Activated T-helper 9 cell treated with anti-CD3 and anti-CD28 coated beads, Interleukin-2, amount 50 U/mL, for 16 hours (primary cell): ENCODE results near the gene OPHN1.

Source experiments
- DNase-seq: peaks from one replicate; pipeline ENCODE4 v3.0.0-alpha.2; 2020; ENCODE audit warnings: low read depth

OPHN1 gene

GRCh38 chrX:68249401-68249831, 183.9 kb downstream of the OPHN1 start:
- no peak for DNase-seq

DNA sequence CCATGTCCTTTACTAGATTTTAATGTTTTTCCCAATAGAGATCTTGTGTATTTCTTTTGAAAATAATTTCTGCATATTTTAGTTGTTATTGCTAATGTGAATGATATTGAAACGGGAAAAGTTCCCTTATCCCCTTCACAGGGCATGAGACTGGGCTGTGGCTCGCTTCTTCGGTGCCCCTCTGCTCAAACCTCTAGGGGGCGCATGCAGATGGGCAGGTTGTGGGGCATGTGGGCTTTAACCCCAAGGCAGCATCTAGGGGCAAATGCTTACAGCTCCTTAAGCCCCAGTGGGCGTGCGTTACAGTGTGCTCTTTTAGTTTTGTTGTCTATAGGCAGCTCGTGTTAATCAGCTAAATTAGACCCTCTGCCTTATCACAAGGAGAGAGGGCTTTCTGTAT, 194.7 kb downstream of the OPHN1 start:
- DNase-seq, result no peak

DNA sequence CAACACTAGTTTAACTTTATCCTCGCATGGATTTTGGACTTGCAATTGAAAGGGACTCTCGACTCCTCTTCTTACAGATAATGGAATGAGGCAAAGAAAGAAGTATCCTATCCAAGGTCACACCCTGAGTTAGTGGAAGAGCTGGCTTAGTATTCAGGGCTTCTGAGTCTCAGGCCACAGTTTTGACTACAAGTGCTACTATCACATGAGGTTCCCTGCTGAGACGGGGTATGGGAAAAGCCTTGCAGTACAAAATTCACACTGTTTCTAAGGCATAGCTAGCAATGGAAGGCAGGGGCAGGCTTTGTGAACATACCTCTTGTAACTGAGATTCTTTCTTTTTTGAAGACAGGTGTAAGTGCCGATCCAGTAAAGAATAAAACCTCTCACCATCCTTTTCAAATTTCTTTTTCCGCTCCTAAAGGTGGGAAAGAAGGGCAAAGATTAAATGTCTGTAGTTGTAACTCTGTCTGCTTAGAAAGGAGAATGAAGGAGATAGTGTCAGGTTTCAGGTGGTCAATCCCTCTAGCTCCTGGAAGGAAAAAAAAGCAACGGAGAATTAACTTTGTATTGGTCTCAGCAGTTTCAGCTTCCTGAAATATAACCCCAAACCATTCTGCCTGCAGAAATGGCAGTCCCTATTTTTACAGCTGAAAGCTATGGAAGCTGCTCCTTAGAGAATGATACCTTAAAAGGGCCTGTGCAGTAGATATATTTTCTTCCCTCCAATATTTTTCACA, 199.0 kb downstream of the OPHN1 start:
- DNase-seq, result no peak

DNA sequence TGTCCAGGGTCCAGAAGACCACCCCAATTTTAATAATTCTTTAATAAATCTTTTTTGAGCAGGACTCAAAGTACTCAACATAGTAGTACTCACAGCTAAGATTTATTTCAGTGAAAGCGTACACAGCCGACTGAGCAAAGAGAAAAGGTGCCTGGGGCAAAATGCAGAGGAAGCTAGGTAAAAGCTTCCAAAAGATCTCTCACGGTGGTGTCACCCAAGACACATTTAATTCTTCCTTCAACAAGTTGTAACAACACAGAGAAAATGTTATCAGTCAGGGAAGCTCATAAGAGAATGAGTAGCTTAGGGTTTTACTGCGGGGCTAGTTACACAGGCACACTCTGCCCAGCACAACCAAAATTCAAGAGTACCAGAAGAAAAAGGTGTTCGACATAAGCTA, 201.1 kb downstream of the OPHN1 start:
- no peak for DNase-seq

- no peak for DNase-seq
These were observed 224.3 kb downstream of the OPHN1 start for GRCh38 chrX:68209008-68209407.

DNA sequence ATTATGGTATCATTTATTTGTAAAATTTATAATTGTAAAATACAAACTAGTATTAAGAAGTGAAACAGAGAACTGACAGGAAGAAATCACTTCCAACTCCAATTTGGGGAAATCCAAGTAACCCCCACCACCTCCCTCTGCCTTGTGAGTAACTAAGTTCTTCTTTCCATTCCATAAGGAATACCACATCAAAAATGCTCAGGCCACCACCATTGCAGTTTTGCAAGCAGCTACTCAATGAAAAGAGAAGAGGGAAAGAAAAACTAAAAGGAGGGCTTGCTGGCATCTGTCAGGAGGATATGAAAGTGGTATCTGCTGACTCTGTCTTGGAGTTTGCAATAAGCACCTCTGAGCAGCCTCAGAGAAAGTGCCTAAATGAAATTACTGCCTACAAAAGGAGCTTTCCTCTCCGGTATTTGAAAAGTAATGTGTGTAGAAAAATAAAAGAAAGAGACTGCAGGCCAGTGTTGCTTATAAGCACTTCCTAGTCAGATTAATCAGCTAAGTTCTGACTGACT, 228.7 kb downstream of the OPHN1 start:
- DNase-seq, result no peak

GRCh38 chrX:68203646-68204045, 229.6 kb downstream of the OPHN1 start:
- no peak for DNase-seq

GRCh38 chrX:68203211-68203610, 230.1 kb downstream of the OPHN1 start:
- no peak for DNase-seq

GRCh38 chrX:68199062-68199848, 234.0 kb downstream of the OPHN1 start:
- DNase-seq, result no peak

DNA sequence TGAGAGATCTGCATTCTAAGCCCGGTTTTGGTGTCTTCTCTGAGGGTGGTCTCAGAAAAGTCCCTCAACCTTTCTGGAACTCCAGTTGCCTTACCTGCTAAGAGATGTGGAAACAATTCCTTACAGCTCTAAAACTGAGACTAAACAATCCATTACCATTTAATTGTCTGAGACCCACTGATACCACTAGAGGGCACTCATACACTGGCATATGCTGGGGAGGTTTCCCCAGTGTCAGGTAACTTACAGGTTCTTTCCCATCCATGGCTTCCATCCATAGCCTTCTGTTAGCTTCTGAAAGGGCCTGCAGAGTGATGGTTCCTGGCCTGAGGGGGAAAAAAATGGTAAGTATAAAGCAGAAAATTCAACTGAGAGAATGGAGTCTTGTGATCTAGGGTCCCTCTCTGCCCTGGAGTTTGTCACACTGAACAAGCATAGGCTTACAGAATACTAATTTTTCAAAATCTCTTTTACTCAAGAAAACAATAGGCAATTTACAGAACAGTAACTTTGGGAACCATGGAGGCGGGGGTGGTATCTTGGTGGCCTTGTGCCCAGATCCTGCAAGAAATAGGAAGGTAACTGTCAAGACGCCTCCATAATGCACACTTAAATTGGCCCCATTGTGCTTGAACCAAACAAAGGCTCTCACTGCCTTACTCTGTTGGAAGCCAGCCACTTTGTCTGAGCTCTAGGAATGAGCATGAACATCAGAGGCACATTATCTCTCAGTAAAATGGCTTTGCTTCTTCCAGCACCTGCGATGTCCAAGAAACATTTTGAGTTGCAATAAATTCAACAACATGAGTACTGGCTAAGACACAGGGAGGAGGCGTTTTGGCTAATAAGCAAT, 236.1 kb downstream of the OPHN1 start:
- DNase-seq, result no peak

GRCh38 chrX:68195561-68195960, 237.7 kb downstream of the OPHN1 start:
- DNase-seq, result no peak

DNA sequence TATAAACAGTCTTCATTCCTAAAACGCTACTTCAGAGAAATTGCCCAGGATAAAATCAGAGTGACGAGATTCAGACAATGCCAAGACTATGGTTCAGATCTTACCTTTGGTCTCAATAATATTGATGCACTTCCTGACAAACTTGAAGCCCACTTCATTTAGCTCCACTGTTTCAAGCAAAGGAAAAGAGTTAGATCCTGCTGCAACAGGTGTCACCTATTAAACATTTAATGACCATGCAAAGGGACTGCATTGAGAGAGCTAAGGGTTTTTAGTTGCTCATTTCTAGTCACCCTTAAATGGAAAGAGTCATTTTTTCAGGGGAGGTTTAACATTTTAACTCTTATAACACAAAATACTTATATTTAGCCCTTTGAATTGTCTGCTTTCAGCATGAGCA, 239.5 kb downstream of the OPHN1 start:
- DNase-seq, result no peak

GRCh38 chrX:68193234-68193633, 240.1 kb downstream of the OPHN1 start:
- DNase-seq, result no peak

DNA sequence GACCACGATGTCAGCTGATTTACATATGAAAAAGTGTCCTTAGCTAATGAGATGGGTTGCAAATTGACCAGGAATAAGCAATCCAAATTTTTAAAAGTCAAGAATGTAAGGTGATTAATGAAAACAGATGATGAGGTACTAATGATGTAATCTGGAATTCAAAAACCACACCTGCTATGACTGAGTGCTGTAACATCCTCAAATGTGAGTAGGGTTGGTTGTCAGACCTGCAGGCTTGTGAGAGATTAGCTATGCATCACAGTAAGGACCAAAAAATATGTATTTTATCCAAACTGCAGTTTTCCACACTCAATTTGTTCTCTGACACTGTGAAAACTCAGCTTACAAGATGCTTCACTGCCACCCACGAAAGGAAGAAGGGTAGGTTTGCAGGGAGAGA, 242.5 kb downstream of the OPHN1 start:
- DNase-seq, result no peak

DNA sequence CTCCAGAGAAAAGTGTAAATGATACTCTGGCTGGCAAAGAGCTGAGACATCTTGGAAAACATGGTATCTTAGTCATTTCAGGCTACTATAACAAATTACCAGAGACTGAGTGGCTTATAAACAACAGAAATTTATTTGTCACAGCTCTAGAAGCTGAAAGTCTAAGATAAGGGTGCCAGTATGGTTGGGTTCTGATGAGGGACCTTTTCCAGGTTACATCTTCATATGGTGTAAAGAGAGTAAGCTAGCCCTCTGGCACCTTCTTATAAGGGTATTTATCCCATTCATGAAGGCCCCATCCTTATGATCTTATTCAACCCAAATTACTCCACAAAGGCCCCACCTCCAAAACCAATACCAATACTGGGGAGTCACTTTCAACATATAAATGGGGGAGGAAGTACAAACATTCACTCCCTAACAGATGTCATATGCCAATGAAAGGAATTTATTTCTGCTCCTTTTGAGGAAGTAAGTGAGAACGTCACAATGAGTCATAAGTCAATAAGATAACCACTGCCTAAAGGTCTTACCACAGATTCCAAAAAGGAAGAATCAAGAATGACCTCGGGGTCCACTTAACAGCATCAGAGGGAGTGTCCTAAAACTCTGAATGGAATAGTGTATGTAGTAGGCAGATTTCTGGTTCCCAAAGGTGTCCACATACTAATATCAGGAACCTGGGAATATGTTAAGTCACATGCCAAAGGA, 246.6 kb downstream of the OPHN1 start:
- DNase-seq, result no peak

DNA sequence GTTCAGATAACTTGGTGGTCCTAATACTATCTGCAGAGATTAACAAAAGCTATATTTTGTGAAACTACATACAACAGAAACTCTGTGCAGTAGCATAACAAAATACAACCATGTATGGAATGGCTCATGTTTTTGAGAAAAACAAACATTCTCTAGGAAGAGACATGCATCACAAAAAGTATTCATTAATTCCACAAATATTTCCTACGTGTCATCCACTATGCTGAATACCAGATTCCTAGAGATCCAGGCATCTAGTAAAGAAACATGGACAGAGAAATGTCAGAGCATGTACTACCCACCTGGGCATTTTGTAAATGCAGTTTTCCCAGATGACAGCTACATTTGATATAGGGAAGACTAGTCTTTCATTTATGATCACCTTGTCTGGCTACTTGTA, 248.1 kb downstream of the OPHN1 start:
- no peak for DNase-seq

DNA sequence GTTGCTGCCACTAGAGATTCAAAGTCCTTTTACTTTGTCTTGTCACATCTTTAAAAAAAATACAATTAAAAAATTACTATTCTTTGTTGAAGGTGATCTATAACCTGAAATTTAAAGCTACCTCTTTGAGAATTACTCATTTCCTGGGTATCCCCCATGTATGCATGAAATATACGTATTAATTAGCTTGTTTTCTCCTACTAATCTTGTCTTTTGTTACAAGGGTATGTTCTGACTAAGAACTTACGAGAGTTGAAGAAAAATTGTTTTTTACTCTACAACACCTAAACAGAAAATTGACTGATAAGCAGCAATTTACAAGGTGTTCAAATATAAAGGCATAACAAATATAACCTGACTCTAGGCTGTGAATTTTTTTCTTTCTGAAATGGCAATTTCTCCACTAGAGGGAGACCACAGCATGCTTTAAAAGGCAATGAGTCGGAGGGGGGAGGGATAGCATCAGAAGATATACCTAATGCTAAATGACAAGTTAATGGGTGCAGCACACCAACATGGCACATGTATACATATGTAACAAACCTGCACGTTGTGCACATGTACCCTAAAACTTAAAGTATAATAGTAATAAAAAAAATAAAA, 249.6 kb downstream of the OPHN1 start:
- no peak for DNase-seq

DNA sequence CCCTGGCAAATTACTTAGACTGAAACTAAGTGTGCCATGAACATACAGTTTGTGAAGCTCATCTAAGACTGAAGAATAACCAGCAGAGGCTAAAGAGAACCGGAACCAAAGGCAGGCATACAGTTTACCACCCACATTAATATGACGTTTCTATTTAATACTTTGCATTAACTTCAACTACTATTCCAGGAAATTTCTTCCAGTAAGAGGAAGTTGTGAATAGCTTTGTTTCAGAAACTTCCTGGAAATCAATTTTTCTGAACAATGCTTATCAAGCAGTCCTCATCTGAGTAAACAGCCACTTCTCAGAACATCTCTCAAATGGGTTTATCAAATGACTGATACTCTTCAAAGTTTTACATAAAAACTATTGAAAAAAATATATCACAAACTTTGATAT, 252.7 kb downstream of the OPHN1 start:
- no peak for DNase-seq

- DNase-seq, result no peak
These were observed 253.9 kb downstream of the OPHN1 start for GRCh38 chrX:68179355-68179754.

DNA sequence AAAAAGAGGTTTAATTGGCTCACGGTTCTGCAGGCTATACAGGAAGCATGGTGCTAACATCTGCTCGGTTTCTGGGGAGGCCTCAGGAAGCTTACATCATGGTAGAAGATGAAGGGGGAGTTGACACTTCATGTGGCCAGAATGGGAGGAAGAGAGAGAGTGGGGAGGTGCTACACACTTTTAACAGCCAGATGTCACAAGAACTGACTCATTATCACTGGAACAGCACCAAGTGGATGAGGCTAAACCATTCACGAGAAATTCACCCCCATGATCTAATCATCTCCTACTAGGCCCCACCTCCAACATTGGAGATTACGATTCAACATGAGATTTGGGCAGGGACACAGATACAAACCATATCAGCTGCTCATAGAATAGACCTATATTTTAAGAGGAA, 255.8 kb downstream of the OPHN1 start:
- no peak for DNase-seq

DNA sequence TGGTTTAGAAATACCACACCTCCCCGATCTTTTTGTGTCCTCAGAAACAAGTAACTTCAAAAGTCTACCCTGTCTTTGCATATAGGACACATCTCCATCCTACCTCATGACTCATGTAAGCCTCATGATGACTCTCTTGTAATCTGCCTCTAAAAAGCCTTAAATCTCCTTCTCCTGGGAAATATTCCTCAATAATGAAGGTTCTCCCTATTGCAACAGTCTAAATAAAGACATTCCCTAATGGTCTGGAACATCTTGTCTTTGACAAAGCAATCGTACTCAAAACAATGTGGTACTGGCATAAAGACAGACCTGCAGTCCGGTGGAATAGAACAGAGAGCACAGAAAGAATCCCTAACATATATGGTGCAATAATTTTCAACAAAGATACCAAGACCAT, 257.7 kb downstream of the OPHN1 start:
- DNase-seq, result no peak
